ENCODE results near the gene POFUT2.
"Not testable (repeated sequence)": the region's sequence is repeated elsewhere in the genome, so short reads cannot be mapped to it uniquely, and the experiment has no call there.

The POFUT2 gene

DNA sequence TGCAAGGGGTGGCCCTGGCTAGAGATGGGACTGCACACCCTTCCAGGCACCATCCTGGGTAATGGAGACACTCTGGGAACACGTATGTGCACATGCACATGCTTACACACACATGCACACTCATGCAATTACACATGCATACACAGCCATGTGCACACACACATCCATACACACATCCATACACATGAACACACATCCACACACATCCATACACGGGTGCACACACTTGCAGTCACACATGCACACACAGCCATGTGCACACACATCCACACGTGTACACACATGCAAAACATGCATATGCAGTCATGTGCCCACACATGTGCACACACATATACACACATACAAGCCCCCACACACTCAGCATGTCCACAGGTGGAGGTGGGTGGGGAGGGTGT, 22.3 kb upstream of the POFUT2 start:
- DNase-seq = no peak

DNA sequence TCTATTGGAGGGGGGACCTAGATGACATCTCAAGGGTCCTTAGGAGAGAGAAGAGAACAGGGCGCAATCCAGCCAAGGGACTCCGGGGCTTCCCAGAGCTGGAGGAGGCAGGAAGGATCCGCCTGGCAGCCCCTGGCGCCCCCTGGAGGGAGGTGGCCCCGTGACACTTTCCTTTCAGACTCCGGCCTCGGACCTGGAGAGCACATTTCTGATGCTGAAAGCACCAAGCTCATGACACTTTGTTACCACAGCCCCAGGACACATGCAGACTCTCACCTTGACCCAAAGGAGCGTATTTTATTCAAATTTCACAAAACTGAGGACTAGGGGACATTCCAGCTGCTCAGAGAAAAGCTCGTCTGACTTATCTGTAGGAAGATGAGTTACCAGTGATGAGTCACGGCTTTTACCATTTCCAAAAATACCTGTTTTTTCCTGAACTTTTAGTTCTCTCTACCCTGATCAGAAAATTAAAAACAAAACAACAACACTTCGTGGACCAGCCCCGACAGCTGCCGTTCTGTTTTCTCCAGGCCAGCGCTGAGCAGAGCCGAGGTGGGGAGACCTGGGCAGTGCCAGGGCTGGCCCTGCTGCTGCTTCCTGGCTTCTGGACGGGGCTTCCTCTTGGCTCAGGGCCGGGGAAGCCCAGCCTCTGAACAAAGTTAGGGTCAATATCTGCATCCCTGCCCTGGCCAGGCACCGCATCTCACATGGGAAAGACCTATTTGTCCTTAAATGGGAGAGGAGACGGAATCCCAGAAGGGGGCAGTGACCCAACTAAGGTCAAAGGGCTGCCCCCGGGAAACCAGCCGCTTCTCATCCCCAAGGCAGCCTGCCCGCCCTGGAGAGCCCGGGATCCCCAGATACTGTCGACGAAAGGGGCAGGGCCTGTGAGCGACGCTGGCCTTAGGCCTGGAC, 21.6 kb upstream of the POFUT2 start:
- DNase-seq = no peak

DNA sequence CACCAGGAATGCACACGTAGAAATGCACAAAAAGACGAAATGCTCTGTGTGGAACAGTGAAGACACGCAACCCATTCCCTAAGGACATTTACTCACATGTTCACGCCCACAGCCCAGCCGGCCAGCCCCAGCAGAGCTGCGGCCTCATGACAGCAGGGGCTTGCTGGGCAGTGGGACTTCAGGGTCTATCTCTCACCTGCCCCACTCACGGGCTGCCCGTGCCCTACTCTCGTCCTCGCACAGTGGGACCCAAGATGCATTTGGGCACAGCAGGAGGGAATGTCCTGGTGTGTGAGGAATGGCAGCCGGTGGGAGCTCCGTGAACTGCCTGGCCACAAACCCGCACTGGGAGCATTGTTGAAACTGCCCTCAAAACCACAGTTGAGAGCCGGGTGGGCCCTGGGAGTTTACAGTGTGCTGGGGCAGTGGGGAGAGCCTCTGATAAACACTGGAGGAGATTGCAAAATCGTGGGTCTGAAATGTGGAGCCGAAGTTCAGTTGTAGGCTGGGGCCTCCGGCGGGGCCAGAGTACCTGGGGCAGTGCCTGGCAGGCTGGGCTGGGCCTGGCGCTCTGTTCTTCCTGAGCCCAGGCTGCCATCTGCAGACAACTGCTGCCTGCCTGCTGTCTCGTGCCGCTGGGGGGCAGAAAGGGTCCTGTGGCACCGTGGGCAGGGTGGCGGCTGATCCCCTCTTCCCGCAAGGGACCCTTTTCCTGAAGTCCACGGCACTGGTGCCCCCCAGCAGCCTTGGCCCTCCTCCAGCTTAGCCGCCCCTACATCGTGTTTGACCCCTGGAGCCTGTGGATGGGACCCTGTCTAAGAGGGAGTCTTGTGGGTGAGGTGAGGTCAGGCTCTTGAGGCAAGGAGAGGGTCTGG, 20.7 kb upstream of the POFUT2 start:
- DNase-seq = no peak

DNA sequence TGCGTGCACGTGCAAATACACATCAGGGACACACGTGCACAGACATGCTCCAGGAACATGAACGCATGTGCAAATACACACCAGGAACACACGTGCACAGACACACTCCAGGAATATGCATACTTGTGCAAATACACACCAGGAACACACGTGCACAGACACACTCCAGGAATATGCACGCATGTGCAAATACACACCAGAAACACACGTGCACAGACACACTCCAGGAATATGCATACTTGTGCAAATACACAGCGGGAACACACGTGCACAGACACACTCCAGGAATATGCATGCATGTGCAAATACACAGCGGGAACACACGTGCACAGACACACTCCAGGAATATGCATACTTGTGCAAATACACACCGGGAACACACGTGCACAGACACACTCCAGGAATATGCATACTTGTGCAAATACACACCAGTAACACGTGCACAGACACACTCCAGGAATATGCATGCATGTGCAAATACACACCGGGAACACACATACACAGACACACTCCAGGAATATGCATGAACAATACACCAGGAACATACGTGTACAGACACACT, 20.0 kb upstream of the POFUT2 start:
- not testable (repeated sequence) for DNase-seq

DNA sequence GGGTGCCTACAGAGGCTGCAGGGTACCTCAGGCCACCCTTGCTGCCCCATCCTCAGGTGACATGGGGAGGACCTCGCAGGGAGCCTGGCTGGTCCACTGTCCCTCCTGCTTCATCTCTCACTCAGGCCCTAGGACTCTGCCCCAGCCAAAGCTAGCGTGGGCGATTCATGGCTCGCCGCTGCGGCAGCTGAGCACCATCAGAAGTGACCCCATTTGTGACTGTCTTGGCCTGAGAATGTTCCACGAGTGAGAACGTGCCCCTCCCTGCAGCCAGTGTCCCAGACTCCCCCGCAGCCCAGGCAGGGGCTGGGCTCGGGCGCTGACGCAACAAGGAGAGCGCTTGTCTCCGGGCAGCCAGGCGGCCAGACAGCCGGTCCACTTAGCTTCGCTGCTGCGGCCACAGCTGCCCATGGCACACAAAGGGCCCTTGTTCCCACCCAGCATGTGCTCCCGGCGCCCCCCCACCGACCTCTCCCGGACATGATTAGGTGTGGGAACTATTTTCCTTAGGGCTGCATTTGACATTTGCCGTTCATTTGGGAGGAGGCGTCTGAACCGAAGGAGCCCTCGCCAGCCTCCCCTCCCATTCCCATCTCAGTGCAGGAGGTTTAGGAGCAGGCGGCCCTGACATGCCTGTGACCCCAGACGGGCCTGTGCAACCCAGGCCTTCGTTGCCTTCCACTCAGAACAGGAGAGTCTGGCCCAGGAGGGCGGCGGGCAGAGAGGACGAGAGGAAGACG, 19.3 kb upstream of the POFUT2 start:
- no peak for DNase-seq

DNA sequence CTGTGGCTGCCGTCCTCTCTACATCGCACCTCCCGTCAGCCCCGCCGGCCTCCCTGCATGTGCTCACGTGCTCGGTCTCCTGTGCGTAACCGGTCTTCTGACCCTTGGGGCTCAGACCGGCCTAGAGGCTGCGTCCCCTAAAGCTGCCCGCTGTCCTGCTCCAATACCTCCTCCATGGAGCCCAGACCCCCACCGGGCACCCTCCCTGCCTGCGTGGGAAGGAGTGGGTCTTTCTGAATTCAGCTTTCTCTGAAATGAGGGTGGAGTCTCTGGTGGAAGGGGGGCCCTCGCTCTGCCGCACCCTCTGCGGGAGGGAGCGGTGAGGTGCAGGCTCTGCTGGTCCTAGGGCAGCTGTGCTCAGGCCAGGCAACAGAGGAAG, 18.7 kb upstream of the POFUT2 start:
- DNase-seq = no peak

DNA sequence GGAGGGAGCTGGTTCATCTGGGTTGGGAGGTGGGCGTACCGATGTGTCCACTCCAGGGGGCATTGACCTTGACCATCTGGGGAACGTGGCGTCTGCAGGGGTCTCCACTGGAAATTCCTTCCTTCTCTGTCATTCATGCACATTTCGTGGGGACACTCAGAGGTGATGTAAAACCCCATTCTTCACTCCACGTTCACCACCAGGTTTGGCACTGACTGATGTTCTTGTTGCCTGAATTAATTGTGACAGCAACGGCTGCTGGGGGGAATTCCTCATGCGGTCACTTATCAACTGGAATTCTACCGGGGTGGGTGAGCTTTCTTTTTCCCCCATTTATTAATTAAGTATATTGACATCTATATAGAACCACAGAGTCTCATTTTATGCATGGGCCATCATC, 18.1 kb upstream of the POFUT2 start:
- no peak for DNase-seq

DNA sequence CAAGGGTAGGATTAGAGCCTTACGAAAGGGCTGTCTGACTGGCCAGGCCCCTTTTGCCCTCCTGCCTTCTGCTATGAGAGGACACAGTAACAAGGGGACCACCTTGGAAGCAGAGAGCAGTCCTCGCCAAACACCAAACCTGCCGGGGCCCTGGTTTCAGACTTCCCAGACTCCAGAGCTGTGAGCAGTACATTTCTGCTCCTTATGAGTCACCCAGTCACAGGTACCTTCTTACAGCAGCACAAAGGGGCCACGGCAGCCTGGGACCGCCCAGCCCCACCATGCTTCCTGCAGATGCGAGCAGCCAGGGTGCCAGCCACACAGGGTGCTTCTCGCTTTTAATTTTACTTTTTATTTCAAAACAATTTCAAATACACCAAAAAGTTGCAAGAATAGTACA, 17.2 kb upstream of the POFUT2 start:
- no peak for DNase-seq

DNA sequence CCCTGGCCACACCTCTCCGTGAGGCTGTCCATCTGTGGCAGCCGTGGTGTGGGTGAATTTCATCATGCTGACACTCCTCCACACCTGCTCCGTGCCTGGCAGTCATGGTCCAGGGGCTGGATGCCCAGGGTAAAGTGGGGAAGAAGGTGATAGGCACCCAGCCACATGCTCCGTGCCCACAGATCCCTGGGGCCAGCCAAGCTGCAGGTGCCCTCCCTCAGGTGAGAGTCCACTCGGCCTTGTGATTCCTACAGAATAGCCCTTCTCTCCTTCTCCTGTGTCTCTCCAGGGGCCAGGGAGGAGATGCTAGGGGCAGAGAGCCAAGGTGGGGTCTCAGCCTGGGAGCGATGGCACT, 16.8 kb upstream of the POFUT2 start:
- no peak for DNase-seq

DNA sequence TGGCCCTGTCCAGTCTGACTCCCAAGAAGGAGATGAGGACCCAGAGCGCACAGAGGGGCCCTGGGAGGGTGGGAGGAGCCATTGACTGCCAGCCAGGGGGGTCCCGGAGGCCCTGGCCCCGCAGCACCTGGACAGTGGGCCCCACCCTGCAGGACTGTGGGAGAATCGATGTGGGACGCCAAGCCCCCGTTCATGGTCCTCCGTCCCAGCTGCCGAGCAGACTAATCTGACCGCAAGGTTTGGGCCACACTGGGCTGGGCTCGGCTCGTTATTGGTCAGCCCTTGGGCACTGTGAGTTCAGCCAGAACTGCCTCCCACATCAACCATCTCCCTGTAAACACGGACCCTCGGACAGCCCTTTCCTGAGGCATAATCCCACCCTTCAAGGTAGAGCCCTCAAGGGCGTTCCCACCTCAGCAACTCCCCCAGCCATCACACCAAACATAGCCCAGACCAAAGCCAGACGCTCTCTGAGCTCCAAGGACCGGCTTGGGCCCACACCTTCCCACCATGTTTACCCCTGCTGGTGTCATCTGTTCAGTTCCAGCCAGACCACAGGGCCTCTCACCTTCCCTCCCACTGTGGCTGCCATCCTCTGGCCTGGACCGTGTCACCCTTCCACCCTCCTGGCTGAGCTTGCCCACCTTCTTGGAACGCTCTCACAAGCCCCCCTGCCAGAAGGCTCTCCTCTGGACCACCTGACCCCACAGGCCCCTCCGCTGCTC, 16.2 kb upstream of the POFUT2 start:
- no peak for DNase-seq

DNA sequence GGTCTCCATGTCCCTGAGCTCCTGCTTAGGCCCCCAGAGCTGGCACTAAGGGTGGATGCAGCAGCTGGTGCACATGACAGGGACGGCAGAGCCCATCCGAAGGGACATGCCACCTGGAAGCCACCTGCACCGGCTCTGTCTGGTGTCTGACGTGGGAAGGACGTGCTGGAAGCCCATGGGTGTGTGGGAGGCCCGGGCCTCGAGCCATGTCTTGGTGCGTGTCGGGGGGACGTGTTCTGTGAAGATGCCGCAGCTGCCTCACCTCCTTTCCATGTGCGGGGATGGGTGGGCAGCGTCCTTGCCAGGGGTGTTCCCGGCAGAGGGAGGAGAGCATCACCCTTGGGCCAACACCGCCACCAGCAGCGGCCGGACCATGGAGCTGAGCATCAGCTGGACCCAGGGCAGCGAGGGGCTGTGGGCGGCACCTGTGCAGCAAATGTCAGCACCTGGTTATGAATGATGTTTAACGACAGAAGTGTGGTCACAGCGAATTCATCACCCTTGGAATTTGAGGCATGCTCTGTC, 15.5 kb upstream of the POFUT2 start:
- no peak for DNase-seq

DNA sequence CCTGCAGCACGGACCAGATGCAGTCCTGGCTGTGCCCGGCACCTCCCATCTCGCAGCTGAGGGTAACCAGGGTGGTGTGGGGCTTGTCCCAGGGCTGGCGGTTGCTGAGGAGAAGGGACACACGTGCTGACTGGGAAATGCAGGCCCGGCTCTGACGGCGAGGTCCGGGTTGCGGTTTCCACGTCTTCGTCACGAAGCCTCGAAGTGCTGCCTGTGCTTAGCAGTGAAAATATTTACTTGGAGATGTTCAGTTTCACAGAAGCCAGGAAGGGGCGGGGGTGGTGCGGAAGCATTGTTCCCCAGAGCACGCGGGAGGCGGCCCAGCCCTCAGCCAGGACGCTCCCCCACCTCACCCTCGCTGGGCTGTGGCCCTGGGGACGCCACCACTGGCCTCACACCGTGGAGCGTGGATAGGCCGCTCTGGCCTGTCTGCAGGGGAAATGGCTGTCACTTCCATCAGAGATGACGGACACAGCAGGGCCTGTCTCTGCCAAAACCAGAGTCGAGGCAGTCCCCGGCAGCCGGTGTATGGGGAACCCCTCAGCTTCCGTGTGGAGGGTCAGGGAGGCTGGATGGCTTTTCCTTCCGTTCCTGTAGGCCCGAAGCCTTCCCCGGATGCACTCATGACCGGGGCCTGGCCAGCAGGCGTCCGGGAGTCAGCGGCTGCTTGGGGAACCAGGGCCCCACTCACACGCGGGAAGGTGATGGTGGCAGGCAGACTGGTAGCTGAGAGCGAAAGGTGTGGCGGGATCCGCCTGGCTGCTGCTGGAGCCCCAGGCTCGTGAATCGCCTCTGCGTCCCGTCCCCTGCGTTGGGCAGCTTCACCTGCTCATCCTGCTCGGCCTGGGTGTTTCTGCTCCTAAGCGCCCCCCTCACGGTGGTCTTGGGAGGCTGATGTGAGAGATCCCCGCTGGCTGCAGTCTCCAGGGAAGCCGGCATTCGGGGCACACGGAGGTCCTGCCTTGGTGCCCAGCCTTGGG, 14.7 kb upstream of the POFUT2 start:
- DNase-seq = no peak

DNA sequence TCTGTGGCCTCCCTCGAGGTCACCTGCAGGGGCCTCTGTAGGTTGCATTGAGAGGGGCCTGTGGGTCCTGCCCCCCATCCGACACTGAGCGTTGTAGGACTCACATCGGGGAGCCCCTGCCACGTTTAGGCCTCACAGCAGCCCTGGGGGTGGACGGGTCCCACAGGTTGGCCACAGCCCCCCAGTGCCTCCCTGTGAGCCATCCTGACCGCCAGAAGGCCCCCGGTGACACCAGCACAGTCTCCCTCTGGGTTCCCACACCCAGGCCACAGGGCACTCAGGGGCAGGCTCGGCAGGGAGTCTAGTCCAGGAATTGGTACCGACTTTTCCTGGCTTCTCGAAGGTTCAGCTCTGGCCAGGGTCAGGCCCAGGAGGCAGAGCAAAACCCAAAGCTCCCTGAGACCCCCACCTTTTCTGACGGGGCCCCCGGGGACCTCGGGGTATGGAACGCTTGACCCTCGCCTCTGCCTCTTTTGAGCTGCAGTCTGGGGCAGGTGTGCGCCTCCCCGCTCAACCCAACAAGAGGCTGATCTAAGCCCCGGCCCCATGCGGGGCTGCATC, 13.9 kb upstream of the POFUT2 start:
- DNase-seq = no peak

DNA sequence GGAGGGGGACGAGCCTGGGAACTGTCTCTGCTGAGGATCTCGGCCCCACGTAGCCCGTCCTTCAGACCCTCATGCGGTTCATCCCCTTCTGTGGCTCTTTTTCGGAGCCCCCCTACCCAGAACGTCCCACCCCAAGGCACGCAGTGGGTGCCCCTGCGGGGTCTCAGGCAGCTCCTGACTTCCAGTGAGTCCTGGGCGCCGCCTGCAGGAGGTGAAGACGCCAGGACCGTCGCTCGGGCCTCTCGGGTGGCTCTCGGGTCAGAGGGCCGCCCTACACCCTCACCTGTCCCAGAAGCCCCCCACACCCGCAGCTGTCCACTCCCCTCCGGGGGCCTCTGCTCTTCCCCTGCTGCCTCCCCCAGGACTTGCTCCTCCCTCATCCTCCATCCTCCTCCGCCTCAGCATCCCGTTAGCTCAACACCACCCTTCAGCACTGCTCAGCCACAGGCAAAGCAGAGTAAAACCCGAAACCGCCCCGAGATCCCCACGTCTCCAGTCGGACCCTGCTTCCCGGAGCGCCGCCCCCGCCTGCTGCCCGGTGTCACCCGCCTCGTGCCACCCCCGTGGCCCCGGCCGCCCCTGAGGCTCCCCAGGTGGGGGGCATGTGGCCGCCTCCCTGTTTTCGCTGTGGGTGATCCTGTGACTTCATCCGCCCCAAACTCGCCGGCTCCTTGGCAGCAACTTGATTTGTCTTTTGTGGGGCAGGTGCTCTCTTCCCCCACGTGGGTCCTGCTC, 13.3 kb upstream of the POFUT2 start:
- DNase-seq = no peak

DNA sequence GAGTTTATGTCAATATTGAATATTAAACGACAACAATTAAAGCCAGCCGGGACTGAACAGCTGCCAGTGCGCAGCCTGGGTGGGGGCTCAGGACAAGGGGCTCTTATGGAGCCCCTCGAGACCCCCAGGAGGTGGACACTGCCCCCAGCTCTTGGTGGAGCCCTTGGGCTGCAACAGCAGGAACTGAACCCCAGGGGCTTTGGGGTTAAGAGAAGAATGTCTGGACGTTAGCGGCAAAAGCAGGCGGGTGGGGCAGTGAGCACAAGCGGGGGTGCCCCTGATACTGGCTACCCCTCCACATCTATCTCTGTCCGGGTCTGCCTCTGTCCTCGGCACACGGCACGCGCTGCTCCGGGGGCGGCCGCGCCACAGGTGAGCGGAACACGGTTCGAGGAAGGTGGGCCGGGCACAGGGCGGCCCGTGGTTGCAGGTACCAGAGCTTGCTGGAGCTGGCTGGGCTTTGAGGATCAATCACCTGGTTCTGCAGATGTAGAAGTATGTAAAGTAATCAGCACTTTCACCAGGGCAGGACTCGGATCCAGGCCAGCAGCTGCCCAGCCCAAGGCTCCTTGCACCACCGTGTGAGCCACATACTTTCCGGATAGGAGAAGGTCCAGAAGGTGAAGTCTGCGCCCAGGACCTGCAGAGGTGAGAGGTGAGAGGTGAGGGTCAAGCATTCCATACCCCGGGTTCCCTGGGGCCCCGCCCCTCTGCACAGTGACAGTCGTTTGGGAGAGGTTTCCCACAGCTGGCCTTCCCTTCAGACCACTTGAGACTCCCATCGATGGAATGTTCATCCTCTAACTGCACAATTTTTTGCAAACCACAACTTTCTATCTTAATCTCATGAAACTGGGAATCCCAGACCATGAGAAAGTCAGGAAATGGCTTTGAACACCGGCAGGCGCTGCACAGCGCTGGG, 12.4 kb upstream of the POFUT2 start:
- no peak for DNase-seq

DNA sequence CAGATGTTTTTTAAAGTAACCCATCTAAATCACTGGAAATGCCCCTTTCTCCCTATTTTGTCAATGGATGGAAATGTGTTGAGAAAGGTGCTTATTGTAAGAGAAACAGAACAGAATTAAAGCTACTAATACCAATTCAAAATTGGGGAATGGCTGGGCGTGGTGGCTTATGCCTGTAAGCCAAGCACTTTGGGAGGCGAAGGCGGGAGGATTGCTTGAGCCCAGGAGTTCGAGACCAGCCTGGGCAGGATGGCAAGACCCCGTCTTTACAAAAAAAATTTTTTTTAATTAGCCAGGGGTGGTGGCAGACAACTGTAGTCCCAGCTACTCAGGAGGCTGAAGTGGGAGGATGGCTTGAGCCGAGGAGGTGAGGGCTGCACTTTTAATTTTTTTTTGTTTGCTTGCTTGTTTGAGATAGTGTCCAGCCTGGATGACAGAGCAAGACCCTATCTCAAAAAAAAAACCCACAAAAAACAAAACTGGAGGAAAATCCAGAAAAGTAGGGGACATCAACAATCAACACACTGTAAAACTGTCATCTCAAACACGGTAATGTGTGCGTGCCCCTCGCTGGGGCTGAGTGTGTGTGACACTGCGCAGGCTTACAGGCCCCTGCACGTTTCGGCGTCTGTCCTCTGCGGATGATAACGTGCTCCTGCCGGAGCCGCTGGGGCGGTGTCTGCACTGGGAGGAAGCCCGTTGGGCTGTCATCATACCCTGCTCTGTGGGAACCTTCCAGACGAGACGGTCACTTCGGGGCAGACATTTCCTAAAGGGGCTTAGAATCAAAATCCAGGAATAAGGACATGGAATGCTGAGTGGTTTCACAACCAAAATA, 11.6 kb upstream of the POFUT2 start:
- DNase-seq = no peak

DNA sequence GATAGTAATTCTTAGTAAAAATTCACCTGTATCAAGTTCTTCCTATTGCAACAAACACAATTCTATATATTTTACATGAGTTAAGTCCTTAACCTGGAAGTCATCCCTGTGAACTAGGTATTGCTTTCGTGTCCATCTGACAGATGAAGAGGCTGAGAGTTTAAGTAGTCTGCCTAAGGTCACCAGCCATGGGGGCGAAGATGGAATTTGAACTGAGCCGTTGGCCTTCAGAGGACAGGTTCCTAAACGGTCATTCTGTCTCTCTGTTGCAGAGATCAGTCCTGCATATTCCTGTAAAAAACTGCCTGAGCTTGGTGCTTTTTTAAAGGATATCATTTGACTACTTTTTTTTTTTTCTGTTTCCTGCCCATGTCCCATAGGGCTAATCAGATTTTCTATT, 10.2 kb upstream of the POFUT2 start:
- DNase-seq = no peak

DNA sequence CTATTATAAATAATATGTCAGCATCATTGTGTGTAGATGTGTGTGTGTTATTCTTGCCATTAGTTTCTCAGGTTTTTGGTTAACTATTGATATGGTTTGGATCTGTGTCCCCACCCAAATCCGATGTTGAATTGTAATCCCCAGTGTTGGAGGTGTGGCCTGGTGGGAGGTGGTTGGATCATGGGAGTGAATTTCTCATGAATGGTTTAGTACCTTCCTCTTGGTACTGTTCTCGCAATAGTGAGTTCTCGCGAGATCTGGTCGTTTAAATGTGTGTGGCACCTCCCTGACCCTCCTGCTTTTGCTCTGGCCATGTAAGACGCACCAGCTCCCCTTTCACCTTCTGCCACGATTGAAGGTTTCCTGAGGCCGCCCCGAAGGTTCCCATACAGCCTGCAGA, 9.6 kb upstream of the POFUT2 start:
- DNase-seq = no peak

Measured in NCI-H1092 treated with DMSO at 0.1 percent for 48 hours (cell line).